Urothelium cell line (cell line): ENCODE measurements around the gene EDARADD.
"Not testable (repeated sequence)": the region's sequence is repeated elsewhere in the genome, so short reads cannot be mapped to it uniquely, and the experiment has no call there.

Experiments
- DNase-seq: peaks from one replicate; pipeline ENCODE4 v3.0.0; 2011; ENCODE audit warnings: low spot score, mixed read lengths
- FAIRE-seq: peaks from 2 replicates; lab custom pipeline; 2011; peaks lifted over from hg19 to GRCh38; lab: Jason Lieb, UNC

EDARADD gene

DNA sequence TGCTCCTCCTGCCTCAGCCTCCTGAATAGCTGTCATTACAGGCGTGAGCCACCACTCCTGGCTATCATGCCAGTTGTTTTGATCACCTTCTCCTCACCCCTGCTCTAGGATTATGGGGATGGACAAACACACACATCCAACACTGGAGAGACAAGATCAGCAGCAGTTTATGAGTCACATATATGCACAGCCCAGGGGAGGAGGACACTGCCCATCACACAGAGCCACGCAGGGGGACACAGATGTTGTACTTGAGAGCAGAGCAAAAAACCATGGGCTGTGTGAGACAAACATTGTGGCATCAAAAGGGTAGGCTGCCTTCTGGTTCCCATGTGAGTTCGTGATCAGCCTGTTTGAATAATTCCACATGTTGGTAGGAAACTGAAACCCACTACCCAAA, 32.1 kb downstream of the EDARADD start:
- FAIRE-seq: no peak

DNA sequence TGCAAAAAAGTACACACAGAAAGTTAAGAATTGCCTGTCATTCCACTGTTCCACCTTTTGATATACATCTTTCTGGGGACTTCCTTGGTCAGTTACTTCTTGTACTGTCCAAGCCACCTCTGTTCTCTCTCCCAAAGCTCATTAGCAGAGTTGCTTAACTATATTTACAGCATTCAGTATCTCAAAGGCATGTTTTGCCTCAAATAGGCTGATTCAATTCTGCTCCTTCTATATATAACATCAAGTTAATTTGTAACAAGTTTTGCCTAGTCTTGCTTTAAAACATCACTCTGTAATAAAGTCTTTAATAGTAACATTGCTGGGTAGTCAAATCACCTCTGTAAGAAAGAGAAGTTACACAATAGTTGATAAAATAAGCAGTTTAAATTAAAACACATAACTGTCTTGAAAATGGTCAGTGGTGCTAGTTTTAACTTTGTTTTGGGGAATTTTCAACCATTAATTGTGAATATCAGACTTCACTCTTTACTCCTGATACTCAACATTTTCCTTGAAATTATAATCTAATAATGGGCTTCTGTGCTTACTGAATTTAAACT, 35.7 kb downstream of the EDARADD start:
- DNase-seq (no peak), FAIRE-seq (no peak)

More for the DNA sequence above, 32.1 kb downstream of the EDARADD start:
- DNase-seq: no peak

DNA sequence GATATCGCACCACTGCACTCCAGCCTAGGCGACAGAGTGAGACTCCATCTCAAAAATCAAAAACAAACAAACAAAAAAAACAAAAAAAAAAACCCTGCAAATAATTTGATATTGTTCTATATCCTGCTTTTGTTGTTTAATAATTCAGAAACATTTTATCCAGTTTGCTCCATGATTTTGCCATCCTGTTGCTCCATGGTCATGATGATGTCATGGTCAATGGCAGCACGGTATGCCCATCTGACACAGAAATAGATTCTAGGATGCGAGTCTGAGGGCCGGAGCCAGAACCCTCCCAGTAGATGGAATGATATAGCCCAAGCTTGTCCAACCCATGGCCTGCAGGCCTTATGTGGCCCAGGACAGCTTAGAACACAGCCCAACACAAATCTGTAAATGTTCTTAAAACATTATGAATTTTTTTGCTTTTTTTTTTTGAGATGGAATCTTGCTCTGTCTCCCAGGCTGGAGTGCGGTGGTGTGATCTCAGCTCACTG, 39.8 kb downstream of the EDARADD start:
- FAIRE-seq (no peak), DNase-seq (no peak)

DNA sequence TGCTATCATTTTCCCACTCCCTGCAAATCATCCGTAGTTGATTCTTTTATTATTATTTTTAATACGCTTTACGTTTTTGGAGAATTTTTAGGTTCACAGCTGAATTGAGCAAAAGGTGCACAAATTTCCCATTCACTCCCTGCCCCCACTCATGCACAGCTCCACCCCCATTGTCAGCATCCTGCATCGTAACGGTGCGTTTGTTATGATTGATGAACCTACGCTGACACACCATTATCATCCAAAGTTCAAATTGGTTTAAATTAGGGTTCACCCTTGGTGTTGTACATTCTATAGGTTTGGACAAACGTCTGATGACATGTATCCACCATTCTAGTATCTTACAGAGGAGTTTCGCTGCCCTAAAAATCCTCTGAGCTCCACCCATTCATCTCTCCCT, 44.5 kb downstream of the EDARADD start:
- FAIRE-seq (no peak), DNase-seq (no peak)

DNA sequence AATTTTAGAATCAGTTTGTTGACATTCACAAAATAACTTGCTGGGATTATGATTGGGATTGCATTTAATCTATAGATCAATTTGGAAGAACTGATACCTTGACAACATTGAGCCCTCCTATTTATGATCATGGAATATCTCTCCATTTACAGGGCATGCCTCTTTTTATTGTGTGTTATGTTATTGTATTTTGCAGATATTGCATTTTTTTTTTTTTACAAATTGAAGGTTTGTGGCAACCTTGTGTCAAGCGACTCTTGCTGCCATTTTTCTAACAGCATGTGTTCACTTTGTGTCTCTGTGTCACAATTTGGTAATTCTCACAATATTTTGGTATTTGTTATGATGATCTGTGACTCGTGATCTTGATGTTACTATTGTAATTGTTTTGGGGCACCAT, 46.3 kb downstream of the EDARADD start:
- FAIRE-seq: peak; percentile 50

DNA sequence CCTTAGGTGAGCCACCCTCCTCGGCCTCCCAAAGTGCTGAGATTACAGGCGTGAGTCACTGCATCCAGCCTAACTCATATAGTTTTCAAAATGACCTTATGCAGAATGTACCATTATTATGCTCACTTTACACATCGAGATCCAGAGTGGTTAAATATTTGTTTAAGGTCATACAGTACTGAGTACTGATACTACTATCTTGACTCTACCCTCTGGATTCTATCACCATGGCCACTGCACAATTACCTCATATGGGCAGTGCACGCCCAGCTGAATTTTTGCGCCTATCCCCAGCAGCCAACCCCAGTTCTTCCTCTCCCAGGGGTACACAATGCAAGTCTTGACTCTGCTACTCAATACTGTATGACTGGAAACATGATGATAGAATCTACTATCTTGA, 56.7 kb downstream of the EDARADD start:
- DNase-seq (no peak), FAIRE-seq (no peak)

More for the DNA sequence above, 46.3 kb downstream of the EDARADD start:
- no peak for DNase-seq

DNA sequence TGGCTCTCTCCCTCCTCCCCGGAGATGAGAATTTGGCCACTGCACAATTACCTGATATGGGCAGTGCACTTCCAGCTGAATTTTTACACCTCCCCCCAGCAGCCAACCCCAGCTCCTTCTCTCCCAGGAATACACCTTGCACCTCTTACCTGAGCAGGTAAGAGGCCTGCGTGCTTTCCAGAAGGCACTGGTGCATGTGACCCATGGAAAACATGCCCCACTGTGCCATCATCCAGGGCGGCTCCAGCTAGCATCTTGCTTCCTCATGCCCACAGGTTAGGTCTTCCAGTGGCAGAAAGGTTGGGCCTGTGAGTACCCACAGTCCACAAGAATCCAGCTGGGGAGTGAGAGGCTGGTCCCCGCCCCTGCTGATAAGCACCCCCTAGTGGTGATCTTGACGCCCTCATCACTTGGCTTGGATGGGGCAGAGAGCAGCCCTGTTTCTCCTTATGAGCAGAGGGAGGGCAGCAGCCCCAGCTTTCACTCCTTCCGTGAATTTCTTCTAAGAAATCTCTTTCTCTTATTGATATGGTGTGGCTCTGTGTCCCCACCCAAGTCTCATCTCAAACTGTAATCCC, 57.8 kb downstream of the EDARADD start:
- FAIRE-seq: no peak
- peak; percentile 19 for DNase-seq

DNA sequence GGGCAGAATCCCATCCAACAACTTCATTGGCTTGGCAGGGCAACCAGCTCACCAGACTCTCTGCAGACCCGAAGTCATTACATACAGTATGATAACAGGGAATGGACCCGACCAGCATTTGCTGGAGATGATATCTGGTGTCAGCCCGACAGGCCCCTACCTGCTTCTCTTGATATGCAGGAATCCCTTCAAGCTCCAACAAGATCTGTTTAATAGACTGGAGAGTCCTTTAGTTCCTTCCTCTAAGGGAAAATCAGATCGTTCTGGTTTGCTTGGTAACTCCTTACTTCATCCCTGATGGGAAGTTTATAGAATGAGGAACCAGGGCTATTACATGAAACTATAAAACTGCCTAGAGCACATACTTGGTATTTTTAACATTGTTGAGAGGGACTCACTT, 61.2 kb downstream of the EDARADD start:
- no peak for DNase-seq
- FAIRE-seq: no peak

DNA sequence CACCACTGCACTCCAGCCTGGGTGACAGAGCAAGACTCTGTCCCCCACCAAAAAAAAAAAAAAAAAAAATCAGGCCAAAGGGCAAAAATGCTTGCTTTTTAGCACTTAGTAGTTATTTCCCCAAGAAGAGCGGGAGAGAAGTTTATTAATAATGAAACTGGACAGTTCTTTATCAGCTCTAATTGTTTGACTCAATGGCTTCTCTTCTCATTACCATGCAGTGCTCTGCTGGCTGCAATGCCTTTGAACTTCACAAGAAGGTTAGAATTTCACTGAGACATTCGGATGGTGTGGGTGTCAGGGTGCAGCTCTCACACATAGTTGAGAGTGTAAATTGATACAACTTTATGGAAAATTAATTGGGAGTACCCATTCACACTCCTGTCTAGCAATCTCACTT, 63.7 kb downstream of the EDARADD start:
- FAIRE-seq (no peak), DNase-seq (no peak)

DNA sequence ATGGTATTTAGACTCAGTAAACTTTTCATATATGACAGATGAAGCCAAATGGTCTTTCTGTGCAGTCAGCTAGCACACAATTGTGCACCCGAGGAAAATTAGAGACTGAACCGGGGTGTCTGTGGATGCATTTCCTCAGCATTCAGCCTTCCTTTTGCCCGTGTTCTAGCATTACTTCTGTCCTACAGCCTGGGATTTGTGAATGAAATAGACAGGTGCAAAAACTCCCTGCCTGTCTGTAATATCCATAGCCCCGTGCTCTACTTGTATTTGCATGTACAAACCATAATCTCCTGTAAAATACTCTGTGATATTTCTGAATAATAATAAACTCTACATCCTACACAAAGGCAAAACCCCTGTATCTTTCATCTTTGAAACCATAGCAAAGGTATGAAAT, 64.9 kb downstream of the EDARADD start:
- FAIRE-seq: no peak

DNA sequence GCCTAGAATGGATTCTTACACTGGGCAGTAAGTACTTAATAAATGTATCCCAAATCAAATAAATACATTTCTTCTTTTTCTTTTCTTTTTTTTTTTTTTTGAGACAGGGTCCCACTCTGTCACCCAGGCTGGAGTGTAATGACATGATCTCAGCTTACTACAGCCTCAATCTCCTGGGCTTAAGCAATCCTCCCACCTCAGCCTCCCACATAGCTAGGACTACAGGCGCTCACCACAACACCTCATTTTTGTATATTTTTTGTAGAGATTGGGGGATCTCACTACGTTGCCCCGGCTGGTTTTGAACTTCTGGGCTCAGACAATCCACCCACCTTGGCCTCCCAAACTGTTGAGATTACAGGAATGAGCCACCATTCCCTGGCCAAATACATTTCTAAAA, 66.0 kb downstream of the EDARADD start:
- DNase-seq (no peak), FAIRE-seq (no peak)

More for the DNA sequence above, 64.9 kb downstream of the EDARADD start:
- DNase-seq: no peak

DNA sequence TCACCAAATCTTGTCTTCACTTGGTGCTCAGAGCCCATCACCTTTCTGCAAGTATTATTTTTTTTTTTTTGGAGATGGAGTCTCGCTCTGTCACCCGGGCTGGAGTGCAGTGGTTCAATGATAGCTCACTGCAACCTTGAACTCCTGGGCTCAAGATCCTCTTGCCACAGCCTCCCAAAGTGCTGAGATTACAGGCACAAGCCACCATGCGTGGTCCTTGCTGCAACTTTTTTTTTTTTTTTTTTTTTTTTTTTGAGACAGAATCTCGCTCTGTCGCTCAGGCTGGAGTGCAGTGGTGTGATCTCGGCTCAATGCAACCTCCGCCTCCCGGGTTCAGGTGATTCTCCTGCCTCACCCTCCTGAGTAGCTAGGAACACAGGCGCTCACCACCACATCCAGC, 70.1 kb downstream of the EDARADD start:
- not testable (repeated sequence) for FAIRE-seq, DNase-seq

DNA sequence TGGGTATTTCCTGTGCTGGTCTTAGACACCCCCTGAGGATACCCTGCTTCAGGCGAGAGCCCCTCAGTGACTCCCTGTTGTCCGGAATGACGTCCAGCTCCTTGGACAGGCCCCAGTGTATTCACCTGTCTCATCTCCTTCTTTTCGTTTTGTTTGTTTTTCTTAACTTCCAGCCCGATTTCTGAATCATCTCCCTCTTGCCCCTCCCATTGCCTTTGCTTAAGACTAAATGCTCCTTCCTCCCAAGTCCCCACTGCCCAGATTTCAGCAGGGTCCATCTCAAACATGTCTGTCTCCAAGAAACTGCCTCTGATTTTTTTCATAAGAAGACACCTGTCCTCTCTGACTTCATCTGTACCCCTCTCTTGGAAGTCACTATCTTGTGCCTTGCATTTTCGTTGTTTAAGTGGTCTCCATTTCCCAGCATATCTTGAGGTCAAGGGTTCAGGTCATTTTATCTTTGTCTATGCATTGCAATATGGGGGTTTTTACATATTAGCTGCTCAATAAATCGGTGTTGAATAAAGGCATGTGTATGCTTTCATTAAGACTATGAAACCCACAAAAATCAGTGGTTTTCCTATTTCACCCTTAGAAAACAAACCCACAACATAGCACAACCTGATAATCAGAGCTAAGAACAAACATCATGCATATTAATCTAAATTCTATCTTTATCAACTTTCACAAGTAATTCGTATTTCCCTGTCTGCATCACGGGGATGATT, 71.3 kb downstream of the EDARADD start:
- FAIRE-seq (no peak), DNase-seq (no peak)

DNA sequence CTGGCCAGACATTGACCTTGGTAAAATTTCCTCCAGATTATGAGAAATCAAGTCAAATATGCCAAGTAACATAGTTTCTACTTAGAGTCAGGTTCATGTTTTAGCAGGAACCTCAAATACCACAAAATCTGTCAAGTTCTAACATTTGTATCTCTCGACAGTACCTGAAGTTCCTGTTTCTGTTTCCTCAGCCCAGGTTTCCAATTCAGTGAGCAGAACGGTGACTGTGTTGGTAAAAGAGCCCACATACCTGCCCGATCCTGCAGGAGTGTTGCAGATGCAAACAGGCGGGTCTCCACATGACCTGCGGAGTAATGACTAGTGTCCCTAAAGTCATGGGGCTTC, 71.8 kb downstream of the EDARADD start:
- DNase-seq: no peak
- no peak for FAIRE-seq

DNA sequence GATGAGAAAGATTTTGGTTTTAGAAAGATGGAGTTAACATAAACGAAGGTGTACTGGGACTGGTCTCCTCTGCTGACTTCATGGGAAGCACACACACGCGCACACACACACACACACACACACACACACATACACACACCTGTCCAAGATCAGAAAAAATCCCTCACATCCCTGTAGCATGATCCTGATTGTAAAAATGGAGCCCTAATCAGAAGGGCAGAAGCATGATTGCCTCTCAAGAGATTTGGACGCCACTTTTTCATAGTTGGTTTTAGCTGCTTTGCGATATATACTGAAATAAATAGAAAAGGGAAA, 73.2 kb downstream of the EDARADD start:
- FAIRE-seq (no peak), DNase-seq (no peak)

DNA sequence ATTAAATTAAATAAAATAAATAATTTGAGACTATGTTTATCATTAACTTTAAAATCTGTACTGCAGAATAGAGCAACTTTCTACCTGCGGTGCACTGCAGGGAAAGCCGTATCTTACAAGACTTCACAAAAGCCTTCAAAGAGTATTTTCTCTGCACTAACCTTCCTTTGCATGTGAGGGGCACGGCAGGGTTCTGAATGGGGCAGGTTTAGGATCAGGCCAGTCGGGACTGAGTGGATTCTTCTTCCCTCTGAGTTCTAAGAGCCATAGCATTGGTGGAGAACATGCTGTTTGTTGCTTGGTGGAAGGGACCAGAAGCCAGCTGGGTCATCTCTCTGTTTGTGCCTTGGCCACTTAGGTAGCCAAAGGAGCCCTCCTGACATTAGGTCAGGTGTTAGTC, 74.5 kb downstream of the EDARADD start:
- DNase-seq (no peak), FAIRE-seq (no peak)

DNA sequence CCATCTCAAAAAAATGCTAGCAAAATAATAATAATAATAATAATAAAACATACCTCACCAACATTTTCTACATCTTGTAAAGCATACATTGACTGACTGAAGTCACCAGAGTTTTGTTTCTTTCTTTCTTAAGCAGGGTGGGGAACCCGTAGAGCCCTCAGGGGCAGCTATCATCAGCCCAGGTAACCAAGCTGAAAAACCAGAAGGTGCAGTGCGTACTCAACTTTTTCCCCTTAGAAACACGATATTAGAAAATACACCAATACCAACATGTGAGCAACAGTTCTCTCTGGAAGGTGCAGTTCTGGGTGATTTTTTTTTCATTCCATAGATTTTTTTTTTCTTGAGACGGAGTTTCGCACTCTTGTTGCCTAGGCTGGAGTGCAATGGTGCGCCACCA, 75.4 kb downstream of the EDARADD start:
- DNase-seq: no peak
- no peak for FAIRE-seq

DNA sequence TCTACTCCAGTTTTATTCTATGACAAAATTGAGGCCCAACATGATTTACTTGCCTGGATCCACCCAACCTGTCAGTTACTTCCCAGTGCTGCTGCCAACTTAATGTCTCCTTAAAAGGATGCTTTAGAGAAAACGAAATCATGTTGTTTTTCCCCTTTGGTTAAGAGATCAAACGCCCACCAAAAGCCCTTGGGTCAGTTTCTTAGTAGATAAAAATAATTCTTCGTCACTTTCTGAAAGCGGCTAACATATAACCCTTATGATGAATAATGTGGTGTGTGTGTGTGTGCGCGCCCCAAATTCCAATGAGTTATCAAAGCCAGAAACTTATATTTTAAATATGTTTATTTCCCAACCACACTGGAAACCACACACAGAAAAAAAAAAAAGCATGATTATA, 77.0 kb downstream of the EDARADD start:
- FAIRE-seq (no peak), DNase-seq (no peak)

DNA sequence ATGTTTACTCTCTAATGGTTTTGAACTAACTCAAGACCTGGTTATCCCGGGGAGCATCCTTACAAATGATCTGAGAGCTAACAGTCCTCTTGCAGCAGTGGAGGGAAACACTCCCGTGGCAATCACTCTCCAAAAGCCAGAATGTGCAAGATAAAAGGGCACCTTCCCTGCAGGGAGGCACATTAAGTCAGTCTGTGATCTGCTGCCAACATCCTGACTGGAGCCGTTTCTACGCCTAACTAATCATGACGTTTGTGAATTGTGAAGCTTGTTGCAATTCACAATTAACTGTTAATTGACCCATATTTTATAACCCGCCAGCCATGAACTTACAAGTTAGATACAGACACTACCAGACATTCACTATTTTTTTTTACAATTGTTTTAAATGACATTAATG, 77.6 kb downstream of the EDARADD start:
- DNase-seq (no peak), FAIRE-seq (no peak)

DNA sequence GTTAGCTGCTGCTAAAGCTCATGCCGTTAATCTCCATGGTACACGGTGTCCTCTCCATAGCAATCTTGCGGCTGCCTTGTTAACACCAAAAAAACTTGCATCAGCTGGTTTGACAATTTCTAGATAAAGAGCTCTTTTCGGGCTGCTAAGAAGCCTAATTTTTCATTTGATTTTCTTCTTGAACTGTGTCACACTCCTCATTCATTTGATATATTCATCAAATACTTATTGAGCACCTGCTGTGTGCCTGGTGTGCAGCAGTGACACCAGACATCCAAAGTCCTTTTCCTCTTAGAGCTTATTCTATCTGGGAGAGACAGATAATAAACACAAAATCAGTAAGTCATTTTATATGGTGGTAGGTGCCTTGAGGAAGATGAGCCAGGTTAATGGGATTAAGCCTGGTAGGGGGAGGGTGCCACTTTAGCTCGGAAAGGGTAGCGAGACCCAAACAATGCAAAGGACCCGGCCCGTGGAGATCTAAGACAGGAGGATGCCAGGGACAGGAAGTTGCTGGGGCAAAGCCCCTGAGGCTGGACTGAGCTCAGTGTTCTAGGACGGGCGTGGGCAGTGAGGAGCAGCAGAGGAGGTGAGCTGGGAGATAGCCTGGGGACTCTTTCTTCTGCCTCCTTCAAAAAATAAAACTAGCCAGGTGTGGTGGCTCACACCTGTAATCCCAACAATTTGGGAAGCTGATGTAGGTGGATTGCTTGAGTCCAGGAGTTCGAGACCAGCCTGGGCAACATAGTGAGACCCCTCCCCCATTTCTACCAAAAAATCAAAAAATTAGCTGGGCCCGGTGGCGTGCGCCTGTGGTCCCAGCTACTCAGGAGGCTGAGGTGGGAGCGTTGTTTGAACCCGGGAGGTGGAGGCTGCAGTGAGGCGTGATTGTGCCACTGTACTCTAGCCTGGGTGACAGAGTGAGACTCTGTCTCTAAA, 79.0 kb downstream of the EDARADD start:
- DNase-seq: no peak
- FAIRE-seq: no peak

DNA sequence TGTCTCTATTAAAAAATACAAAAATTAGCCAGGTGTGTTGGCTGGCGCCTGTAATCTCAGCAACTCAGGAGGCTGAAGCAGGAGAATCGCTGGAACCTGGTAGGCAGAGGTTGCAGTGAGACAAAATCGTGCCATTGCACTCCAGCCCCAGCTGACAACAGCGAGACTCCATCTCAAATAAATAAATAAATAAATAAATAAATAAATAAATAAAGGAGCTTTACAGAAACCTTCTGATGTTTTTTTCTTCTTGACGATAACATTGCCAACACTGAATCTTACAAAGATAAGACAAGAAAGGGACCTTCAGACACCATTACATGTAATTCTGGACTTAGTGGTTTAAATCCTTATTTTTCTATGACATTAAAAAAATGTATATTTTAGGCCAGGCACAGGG, 81.9 kb downstream of the EDARADD start:
- DNase-seq (no peak), FAIRE-seq (no peak)
